IPS DF 6.9 (cell line): ENCODE data around the gene FRMD5.

Experiments used
- DNase-seq: peaks from one replicate; pipeline ENCODE4 v3.0.0-alpha.2; 2013; ENCODE audit warnings: low read depth, low spot score
- H3K27ac ChIP-seq: one replicate; pipeline ENCODE4 v1.5.1; 2013; ENCODE audit warnings: low read length, control low read depth
- H3K27me3 ChIP-seq: 2 replicates; pipeline ENCODE4 v1.6.1; 2013; ENCODE audit warnings: mild to moderate bottlenecking, low read length; ENCODE audit not compliant: control insufficient read depth, insufficient read depth
- H3K36me3 ChIP-seq: 2 replicates; pipeline ENCODE4 v1.6.1; 2013; ENCODE audit warnings: low read length; ENCODE audit not compliant: control insufficient read depth, insufficient read depth
- H3K4me1 ChIP-seq: 2 replicates; pipeline ENCODE4 v1.6.1; 2013; ENCODE audit warnings: low read length; ENCODE audit not compliant: control insufficient read depth, insufficient read depth
- H3K4me3 ChIP-seq: 2 replicates; pipeline ENCODE4 v1.5.1; 2013; ENCODE audit warnings: mild to moderate bottlenecking, low read length
- H3K9me3 ChIP-seq: 2 replicates; pipeline ENCODE4 v1.6.1; 2013; ENCODE audit warnings: low read length, inconsistent platforms; ENCODE audit not compliant: control insufficient read depth, insufficient read depth
- WGBS: extraction: QIAGEN DNeasy Blood & Tissue Kit; methylation state at CpG from one replicate; pipeline ENCODE4 v1.1.7; 2013; ENCODE audit warnings: mixed read lengths, missing lambda C conversion rate; ENCODE audit not compliant: insufficient read length, insufficient coverage; 5-methylcytosine and 5-hydroxymethylcytosine counted together

The FRMD5 gene

DNA sequence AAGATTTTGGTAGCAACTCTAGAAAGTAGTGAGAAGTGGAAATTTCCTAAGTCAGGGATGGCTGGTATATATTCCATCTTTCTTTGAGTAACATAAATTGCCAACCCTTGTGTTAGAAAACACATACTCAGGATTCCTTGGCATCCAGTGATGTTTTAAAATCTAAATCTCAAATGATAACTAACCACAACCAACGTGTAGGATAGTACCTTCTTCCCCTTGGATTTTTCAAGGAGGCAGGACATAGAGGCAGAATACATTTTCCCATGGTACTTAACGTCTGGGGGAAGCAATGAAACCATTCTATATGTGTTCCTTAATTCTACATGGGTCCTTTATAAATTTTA is 274.8 kb downstream of the FRMD5 start:
- Histone ChIP-seq H3K4me3 (no peak overlapping the region), H3K27me3 (no peaks in the 10 kb centered on the region), H3K9me3 (no peaks in the 10 kb centered on the region), H3K27ac (no peak overlapping the region), H3K36me3 (no peaks in the 10 kb centered on the region), H3K4me1 (peaks cover 5% of the 10 kb centered on the region; the same call in 1 of the 2 replicates)
- no CpG with 5 or more reads among the region's 2 CpGs for WGBS
- DNase-seq = no peak

DNA sequence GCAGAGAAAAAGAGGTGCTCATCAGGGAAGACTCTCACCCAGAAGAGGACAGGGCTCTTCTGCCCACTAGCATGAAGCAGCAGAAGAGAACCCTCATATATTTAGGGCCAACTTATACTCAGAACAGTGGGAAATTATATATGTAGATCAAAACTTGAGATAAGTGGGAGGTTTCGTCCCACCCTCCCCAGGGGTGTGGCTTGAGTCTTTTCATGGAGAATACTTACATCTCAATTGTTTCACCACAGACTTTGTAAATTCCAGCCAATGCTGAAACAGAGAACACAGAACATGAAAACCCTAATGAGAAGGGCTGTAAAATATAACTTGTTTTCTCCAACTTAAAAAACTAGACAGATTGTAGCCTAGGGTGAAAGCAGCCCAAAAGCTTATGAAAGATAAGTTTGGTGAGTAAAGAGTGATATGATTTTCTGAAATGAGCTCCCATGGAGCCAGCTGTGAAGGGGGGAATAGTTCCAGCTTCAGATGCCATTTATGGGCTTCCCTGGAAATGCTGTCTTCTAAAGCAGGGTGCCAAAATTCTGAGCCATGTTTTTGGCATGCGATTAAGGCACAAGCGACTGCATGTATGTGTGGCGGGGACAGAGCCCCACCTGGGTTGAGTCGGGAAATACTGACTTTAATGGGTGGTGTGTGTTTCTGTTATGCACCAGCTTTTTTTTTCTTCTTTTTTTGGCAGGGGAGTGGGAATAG is 275.4 kb downstream of the FRMD5 start:
- H3K4me1 ChIP-seq = peaks cover 5% of the 10 kb centered on the region; the same call in 1 of the 2 replicates
- no peaks in the 10 kb centered on the region for H3K27me3 ChIP-seq
- H3K27ac ChIP-seq = no peak overlapping the region
- no peak for DNase-seq
- H3K9me3 ChIP-seq = no peaks in the 10 kb centered on the region
- H3K36me3 ChIP-seq = no peaks in the 10 kb centered on the region
- H3K4me3 ChIP-seq = no peak overlapping the region
- WGBS = no CpG with 5 or more reads among the region's 5 CpGs

GRCh38 chr15:43918717-43919116 is 276.4 kb downstream of the FRMD5 start:
- no peak overlapping the region for H3K27ac ChIP-seq
- peaks cover 5% of the 10 kb centered on the region; the same call in 1 of the 2 replicates for H3K4me1 ChIP-seq
- H3K9me3 ChIP-seq = no peaks in the 10 kb centered on the region
- no peak overlapping the region for H3K4me3 ChIP-seq
- no peaks in the 10 kb centered on the region for H3K27me3 ChIP-seq
- WGBS = no CpG with 5 or more reads among the region's 6 CpGs
- no peak for DNase-seq
- no peaks in the 10 kb centered on the region for H3K36me3 ChIP-seq

DNA sequence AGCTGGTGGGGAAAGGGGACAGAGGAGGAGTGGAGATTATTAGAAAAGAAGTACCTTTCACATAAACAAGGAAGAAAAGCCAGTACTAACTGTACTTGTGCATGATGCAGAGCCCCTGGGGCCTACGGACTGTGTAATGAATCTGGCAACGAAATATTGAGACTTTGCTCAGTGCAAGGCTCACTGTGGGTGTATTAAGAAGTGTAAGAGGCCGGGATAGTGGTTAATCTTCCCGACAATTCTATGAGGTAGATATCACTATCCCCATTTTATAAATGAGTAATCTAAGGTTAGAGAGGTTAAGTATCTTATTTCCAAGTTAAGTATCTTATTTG is 278.8 kb downstream of the FRMD5 start:
- H3K27me3 ChIP-seq = no peaks in the 10 kb centered on the region
- H3K27ac ChIP-seq = no peak overlapping the region
- no peak for DNase-seq
- peaks cover 5% of the 10 kb centered on the region; the same call in 1 of the 2 replicates for H3K4me1 ChIP-seq
- H3K9me3 ChIP-seq = no peaks in the 10 kb centered on the region
- H3K36me3 ChIP-seq = no peaks in the 10 kb centered on the region
- WGBS = no CpG with 5 or more reads among the region's 4 CpGs
- H3K4me3 ChIP-seq = no peak overlapping the region

DNA sequence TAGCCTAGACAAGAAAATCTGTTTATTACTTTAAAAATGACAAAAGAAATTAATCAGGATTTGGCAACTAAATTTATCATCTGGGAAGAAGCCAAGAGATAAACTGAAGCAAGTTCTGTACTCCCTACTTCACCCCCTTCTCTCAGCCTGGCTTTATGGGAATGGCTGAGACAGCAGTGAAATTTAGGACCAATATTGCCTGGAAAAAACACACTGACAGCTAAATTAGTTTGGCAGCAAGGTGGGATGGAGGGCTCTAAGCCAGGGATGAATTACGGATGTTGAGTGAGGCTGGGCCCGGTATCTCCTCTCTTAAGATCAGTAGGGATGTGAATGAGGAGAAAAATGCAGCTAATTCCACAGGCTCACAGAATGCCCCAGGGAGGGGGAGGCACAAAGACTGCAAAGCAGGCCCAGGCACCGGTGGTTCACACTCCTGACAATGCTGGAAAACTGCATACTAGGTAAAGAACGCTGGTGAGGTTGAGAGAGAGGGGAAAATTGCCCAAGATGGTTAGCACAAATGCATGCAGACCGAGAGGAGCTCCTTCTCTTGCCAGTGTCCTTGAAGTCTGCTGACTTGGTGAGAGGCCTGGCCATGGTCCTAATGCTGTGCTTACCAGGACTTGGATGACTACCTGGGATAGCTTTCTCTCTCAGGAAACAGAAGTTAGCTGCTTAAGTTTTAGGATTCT is 279.3 kb downstream of the FRMD5 start:
- Histone ChIP-seq H3K4me1 (peaks cover 3% of the 10 kb centered on the region; the same call in 1 of the 2 replicates), H3K27me3 (no peaks in the 10 kb centered on the region), H3K27ac (no peak overlapping the region), H3K36me3 (no peaks in the 10 kb centered on the region), H3K4me3 (no peak overlapping the region), H3K9me3 (no peaks in the 10 kb centered on the region)
- no peak for DNase-seq
- WGBS = no CpG with 5 or more reads among the region's 5 CpGs

- no peak for DNase-seq
- Histone ChIP-seq H3K27ac (no peak overlapping the region), H3K4me1 (no peaks in the 10 kb centered on the region), H3K27me3 (no peaks in the 10 kb centered on the region), H3K9me3 (no peaks in the 10 kb centered on the region), H3K4me3 (no peak overlapping the region), H3K36me3 (no peaks in the 10 kb centered on the region)
- no CpG with 5 or more reads among the region's 1 CpG for WGBS
Observed at GRCh38 chr15:43913941-43914340, 281.1 kb downstream of the FRMD5 start.

GRCh38 chr15:43913026-43913780 is 281.9 kb downstream of the FRMD5 start:
- Histone ChIP-seq H3K9me3 (no peaks in the 10 kb centered on the region), H3K27me3 (no peaks in the 10 kb centered on the region), H3K27ac (no peak overlapping the region), H3K4me3 (no peak overlapping the region), H3K36me3 (no peaks in the 10 kb centered on the region), H3K4me1 (no peaks in the 10 kb centered on the region)
- DNase-seq = no peak
- WGBS = no CpG with 5 or more reads among the region's 1 CpG

GRCh38 chr15:43912208-43912607 is 282.9 kb downstream of the FRMD5 start:
- DNase-seq = no peak
- Histone ChIP-seq H3K27ac (no peak overlapping the region), H3K4me3 (no peak overlapping the region), H3K27me3 (no peaks in the 10 kb centered on the region), H3K4me1 (no peaks in the 10 kb centered on the region), H3K36me3 (no peaks in the 10 kb centered on the region), H3K9me3 (no peaks in the 10 kb centered on the region)
- WGBS = no CpG with 5 or more reads among the region's 6 CpGs

DNA sequence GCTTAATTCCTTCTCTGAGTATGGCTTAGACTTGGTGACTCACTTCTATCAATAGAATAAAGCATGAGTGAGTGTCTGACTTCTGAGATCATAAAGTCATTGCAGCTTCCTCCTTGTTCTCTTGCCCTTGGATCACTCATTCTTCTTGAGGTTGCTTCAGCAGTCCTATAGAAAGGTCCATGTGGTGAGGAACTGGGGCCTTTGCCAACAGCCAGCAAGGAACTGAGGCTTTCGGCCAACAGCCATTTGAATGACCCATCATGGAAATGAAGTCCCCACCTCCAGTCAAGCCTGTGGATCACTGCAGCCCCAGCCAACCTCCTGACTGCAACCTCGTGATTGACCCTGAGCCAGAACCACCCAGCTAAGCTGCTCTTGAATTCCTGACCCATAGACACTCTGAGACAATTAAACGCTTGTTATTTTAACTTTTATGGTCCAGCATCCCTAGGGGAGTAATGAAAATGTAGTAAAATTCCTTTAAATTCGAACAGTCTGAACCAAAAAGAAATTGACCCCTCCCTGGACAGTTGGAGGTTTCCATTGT is 283.8 kb downstream of the FRMD5 start:
- no peak for DNase-seq
- no CpG with 5 or more reads among the region's 4 CpGs for WGBS
- no peaks in the 10 kb centered on the region for H3K27me3 ChIP-seq
- H3K4me1 ChIP-seq = no peaks in the 10 kb centered on the region
- no peak overlapping the region for H3K27ac ChIP-seq
- H3K9me3 ChIP-seq = no peaks in the 10 kb centered on the region
- H3K36me3 ChIP-seq = no peaks in the 10 kb centered on the region
- no peak overlapping the region for H3K4me3 ChIP-seq

GRCh38 chr15:43908516-43909050 is 286.5 kb downstream of the FRMD5 start:
- H3K36me3 ChIP-seq = no peaks in the 10 kb centered on the region

More at GRCh38 chr15:43908516-43909050, 286.5 kb downstream of the FRMD5 start:
- no CpG with 5 or more reads among the region's 4 CpGs for WGBS
- no peaks in the 10 kb centered on the region; the same call in 1 of the 2 replicates for H3K4me1 ChIP-seq
- no peak overlapping the region for H3K27ac ChIP-seq
- no peaks in the 10 kb centered on the region for H3K27me3 ChIP-seq
- H3K4me3 ChIP-seq = no peak overlapping the region
- H3K9me3 ChIP-seq = no peaks in the 10 kb centered on the region
- no peak for DNase-seq
